HL-60 (cell line): ENCODE data around the gene FBXO48.

Source experiments
- CTCF ChIP-seq: IDR thresholded peaks from one replicate; pipeline ENCODE4 v1.5.1; 2011; ENCODE audit warnings: low read length, control low read depth, inconsistent platforms; ENCODE audit not compliant: insufficient read depth
- GABPA ChIP-seq: IDR thresholded peaks from 2 replicates; pipeline ENCODE4 v1.6.1; 2012; ENCODE audit warnings: low read depth
- POLR2AphosphoS5 ChIP-seq: IDR thresholded peaks from 2 replicates; pipeline ENCODE4 v1.6.1; 2012; ENCODE audit warnings: low read depth
- TF ChIP-seq, protein P1 (sequence below): IDR thresholded peaks from 2 replicates; pipeline ENCODE4 v1.6.1; 2012; ENCODE audit warnings: low read depth; ENCODE audit not compliant: insufficient replicate concordance

GRCh38 chr2:68420254-68420910 lies 46.7 kb downstream of the FBXO48 start:
- TF ChIP-seq POLR2AphosphoS5, result peak; percentile 60; the same call in 1 of the 2 replicates
- TF ChIP-seq CTCF, result no peak
- TF ChIP-seq, protein P1, sequence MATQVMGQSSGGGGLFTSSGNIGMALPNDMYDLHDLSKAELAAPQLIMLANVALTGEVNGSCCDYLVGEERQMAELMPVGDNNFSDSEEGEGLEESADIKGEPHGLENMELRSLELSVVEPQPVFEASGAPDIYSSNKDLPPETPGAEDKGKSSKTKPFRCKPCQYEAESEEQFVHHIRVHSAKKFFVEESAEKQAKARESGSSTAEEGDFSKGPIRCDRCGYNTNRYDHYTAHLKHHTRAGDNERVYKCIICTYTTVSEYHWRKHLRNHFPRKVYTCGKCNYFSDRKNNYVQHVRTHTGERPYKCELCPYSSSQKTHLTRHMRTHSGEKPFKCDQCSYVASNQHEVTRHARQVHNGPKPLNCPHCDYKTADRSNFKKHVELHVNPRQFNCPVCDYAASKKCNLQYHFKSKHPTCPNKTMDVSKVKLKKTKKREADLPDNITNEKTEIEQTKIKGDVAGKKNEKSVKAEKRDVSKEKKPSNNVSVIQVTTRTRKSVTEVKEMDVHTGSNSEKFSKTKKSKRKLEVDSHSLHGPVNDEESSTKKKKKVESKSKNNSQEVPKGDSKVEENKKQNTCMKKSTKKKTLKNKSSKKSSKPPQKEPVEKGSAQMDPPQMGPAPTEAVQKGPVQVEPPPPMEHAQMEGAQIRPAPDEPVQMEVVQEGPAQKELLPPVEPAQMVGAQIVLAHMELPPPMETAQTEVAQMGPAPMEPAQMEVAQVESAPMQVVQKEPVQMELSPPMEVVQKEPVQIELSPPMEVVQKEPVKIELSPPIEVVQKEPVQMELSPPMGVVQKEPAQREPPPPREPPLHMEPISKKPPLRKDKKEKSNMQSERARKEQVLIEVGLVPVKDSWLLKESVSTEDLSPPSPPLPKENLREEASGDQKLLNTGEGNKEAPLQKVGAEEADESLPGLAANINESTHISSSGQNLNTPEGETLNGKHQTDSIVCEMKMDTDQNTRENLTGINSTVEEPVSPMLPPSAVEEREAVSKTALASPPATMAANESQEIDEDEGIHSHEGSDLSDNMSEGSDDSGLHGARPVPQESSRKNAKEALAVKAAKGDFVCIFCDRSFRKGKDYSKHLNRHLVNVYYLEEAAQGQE, result no peak
- 0 out of 2 replicates have a peak, but pooled peaks have one; percentile 14 for TF ChIP-seq GABPA
